Prostate gland (tissue), 2 donors: ENCODE measurements around the gene GTPBP6.
"Not testable (repeated sequence)": the region's sequence is repeated elsewhere in the genome, so short reads cannot be mapped to it uniquely, and the experiment has no call there.

Experiments used
- CTCF ChIP-seq, 4 experiments: fragments of 200-600 bp in 2 of 4; fragments of 450-650 bp in 2 of 4; sonication (generic) in 2 of 4; IDR thresholded peaks; 1 replicate in 3 of 4; 2 replicates in 1 of 4; pipeline ENCODE4 v1.5.1; 2016 to 2019; ENCODE audit warnings: antibody characterized with exemption in 4 of 4, mild to moderate bottlenecking in 2 of 4, moderate library complexity in 2 of 4
- POLR2AphosphoS5 ChIP-seq: sonication (generic); formaldehyde crosslinking; IDR thresholded peaks from one replicate; pipeline ENCODE4 v1.6.1; 2017; ENCODE audit warnings: antibody characterized with exemption

DNA sequence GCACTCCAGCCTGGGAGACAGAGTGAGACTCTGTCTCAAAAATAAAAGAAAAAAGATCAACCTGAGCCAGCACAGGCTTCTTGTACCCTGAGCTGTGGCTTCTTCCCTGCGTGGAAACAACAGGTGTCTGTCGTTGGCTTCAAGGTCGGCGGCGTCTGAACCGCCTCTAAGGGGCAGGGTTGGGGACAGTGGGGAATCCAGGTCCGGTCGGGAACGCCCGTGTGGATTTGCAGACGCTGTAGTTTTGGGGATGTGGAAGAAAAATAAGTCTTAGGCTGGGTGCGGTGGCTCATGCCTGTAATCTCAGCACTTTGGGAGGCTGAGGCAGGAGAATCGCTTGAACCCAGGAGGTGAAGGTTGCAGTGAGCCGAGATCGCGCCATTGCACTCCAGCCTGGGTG lies 54.6 kb downstream of the GTPBP6 start:
- TF ChIP-seq CTCF (IDR thresholded peaks at IDR 0.05); POLR2AphosphoS5: not testable (repeated sequence)
